Esophagus squamous epithelium (tissue), 5 donors: ENCODE results near the gene RASSF1. TPM values are rescaled to one million over a fixed set of nuclear protein-coding genes. Genes with fewer than 3 reads are reported as not detected.

ENCODE experiments used
- DNase-seq: peaks from one replicate; lab custom pipeline; 2025; lab: John Stamatoyannopoulos, UW
- H3K27ac ChIP-seq, 4 donors: fragments of 200-600 bp; sonication (generic); one replicate each; pipeline ENCODE4 v1.5.1; 2016 to 2019; ENCODE audit warnings: mild to moderate bottlenecking in 1 of 4
- H3K27me3 ChIP-seq, 4 donors: fragments of 200-600 bp; sonication (generic); 1 replicate in 3 of 4; 2 replicates in 1 of 4; pipeline versions ENCODE4 v1.5.1 to v1.6.0; 2017 to 2021; ENCODE audit warnings: antibody characterized with exemption in 1 of 4
- H3K36me3 ChIP-seq, 3 donors: fragments of 200-600 bp; sonication (generic); one replicate each; pipeline ENCODE4 v1.5.1; 2016 to 2019
- H3K4me1 ChIP-seq, 3 donors: fragments of 200-600 bp; sonication (generic); one replicate each; pipeline ENCODE4 v1.5.1; 2017 to 2019
- H3K4me3 ChIP-seq, 4 donors: fragments of 200-600 bp; sonication (generic); 1 replicate in 3 of 4; 2 replicates in 1 of 4; pipeline ENCODE4 v1.5.1; 2016 to 2019; ENCODE audit warnings: mild to moderate bottlenecking in 2 of 4, moderate library complexity in 1 of 4
- H3K9me3 ChIP-seq, 3 donors: fragments of 200-600 bp; sonication (generic); one replicate each; pipeline ENCODE4 v1.5.1; 2016 to 2019
- CTCF ChIP-seq, 6 experiments: fragments of 450-650 bp in 4 of 6; fragments of 200-600 bp in 2 of 6; sonication (generic) in 2 of 6; IDR thresholded peaks; one replicate each; pipeline ENCODE4 v1.5.1; 2016 to 2019; ENCODE audit warnings: antibody characterized with exemption in 6 of 6, mild to moderate bottlenecking in 4 of 6, moderate library complexity in 4 of 6
- POLR2A ChIP-seq, 4 donors: fragments of 450-650 bp; IDR thresholded peaks; one replicate each; pipeline ENCODE4 v1.6.1; 2017; ENCODE audit warnings: antibody characterized with exemption in 4 of 4, mild to moderate bottlenecking in 4 of 4, moderate library complexity in 3 of 4
- WGBS, 2 donors: methylation state at CpG; one replicate each; pipeline ENCODE4 v1.1.5; 2018; 5-methylcytosine and 5-hydroxymethylcytosine counted together
- intact Hi-C: fragments of 100-400 bp; cut with DNase I; formaldehyde crosslinking; loops from one replicate; pipeline ENCODE4 v1.15.0; 2022
- total RNA-seq, 4 donors: library from RNA; depleted of rRNA; stranded (reverse); fragments of >200 nt; gene quantifications; one replicate each; pipeline ENCODE4 v1.1.0, GENCODE V29; 2016
- donor health status: DM: yes; HTN: yes; CAD: no.

The RASSF1 gene
- total RNA-seq = 10 to 100 TPM; 11.9 to 31.7 (median 24.9) TPM

GRCh38 chr3:50340448-50341329 is at the start of gene RASSF1:
Gene RASSF1 (minus strand): TSS chr3:50340836. CDS start chr3:50340805, 31 bp downstream.
- DNase-seq = no peak

GRCh38 chr3:50389414-50389767 is 48.8 kb upstream of the RASSF1 start:
- TF ChIP-seq POLR2A (IDR thresholded peaks at IDR 0.05) (no peak), CTCF (IDR thresholded peaks at IDR 0.05) (no peak)
- Histone ChIP-seq H3K27me3 (peaks cover 0 to 6% (median 0%) of the 10 kb centered on the region in 4 donors), H3K27ac (no peak overlapping the region), H3K4me3 (no peak overlapping the region), H3K36me3 (no peaks in the 10 kb centered on the region), H3K4me1 (peaks cover 7 to 12% (median 11%) of the 10 kb centered on the region in 3 donors), H3K9me3 (no peaks in the 10 kb centered on the region)
- WGBS, 2 donors = 82 to 88% methylated on average over 5 to 6 of the region's 6 CpGs
- DNase-seq = no peak
- intact Hi-C loops = no loop called here

More at GRCh38 chr3:50340448-50341329, at the start of gene RASSF1:
- Histone ChIP-seq H3K36me3 (no peaks in the 10 kb centered on the region), H3K4me3 (peak within 1 kb of the TSS; percentile 35 to 80 (median 58)), H3K9me3 (no peaks in the 10 kb centered on the region), H3K27me3 (no peaks in the 10 kb centered on the region), H3K4me1 (peaks cover 50 to 79% (median 50%) of the 10 kb centered on the region in 3 donors), H3K27ac (peak within 1 kb of the TSS; percentile 77 to 99 (median 95))
- intact Hi-C loops = no loop called here
- TF ChIP-seq CTCF (IDR thresholded peaks at IDR 0.05) (no peak), POLR2A (IDR thresholded peaks at IDR 0.05) (peak in 3 of 4 donors; percentile 43 to 92 (median 72))
- whole genome bisulfite sequencing, 2 donors = 7 to 43% methylated on average over 3 to 6 of the region's 85 CpGs

- Histone ChIP-seq H3K4me3 (no peak overlapping the region), H3K4me1 (peaks cover 7 to 12% (median 11%) of the 10 kb centered on the region in 3 donors), H3K27me3 (peaks cover 0 to under 1% (median 0%) of the 10 kb centered on the region in 4 donors), H3K36me3 (no peaks in the 10 kb centered on the region), H3K9me3 (no peaks in the 10 kb centered on the region), H3K27ac (no peak overlapping the region)
- DNase-seq = no peak
- intact Hi-C loops = no loop called here
- TF ChIP-seq CTCF (IDR thresholded peaks at IDR 0.05) = no peak
- TF ChIP-seq POLR2A (IDR thresholded peaks at IDR 0.05) = no peak
- 83% methylated on average over 18 of the region's 22 CpGs; no CpG with 5 or more reads in 1 of the 2 donors for WGBS, 2 donors
These were observed 48.2 kb upstream of the RASSF1 start for GRCh38 chr3:50388720-50389413.

GRCh38 chr3:50388016-50388719 is 47.5 kb upstream of the RASSF1 start:
- peaks cover 7 to 12% (median 11%) of the 10 kb centered on the region in 3 donors for H3K4me1 ChIP-seq
- no peak overlapping the region for H3K27ac ChIP-seq
- WGBS, 2 donors = 54 to 77% methylated on average over 8 to 16 of the region's 25 CpGs
- H3K36me3 ChIP-seq = no peaks in the 10 kb centered on the region
- intact Hi-C loops = no loop called here
- H3K27me3 ChIP-seq = no peaks in the 10 kb centered on the region
- no peak for DNase-seq
- no peak overlapping the region for H3K4me3 ChIP-seq
- no peaks in the 10 kb centered on the region for H3K9me3 ChIP-seq
- TF ChIP-seq POLR2A (IDR thresholded peaks at IDR 0.05) = no peak
- TF ChIP-seq CTCF (IDR thresholded peaks at IDR 0.05) = peak in 1 of 6 experiments; percentile 9
